ENCODE results near the gene CRMP1.
"Not testable (repeated sequence)": the region's sequence is repeated elsewhere in the genome, so short reads cannot be mapped to it uniquely, and the experiment has no call there.

Gene CRMP1

DNA sequence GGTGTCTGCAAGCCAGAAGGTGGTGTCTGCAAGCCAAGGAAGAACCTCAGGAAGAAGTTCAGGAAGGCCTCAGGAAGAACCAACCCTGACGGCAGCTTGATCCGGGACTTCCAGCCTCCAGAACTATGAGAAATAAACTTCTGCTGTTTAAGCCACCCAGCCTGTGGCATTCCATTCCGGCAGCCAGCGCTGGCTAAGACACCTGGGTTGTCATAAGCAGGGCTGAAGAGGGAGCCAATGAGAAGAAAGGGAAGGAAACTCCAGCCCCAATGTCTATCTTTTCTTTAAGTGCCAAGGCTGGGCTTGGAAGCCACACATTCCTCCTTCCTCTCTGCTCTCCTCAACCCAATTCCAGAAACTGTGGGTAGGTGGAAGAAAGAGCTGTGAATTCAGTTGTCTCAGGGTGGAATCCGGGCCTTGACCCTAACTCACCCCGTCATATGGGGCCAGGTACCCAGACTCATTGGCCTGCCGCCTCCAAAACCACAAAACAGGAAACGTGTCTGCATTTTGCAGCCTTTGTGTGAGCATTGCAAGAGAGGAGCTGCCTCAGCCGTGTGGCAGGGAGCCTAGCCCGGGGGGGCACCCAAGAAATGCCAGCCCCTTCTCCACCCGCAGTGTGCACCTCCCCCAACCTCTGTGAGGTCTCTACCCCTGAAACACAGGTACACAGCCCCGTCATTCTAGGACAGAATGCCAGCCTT is 26.8 kb downstream of the CRMP1 start:
- H3K4me3 ChIP-seq (ENCODE audit: control insufficient read depth, low read depth, low read length), result no peak overlapping the region
- no peak for TF ChIP-seq CTCF (conservative IDR thresholded peaks at IDR 0.05; ENCODE audit: control insufficient read depth, insufficient read depth, low read depth, low read length)
- no peak for DNase-seq (ENCODE audit: low read depth)

GRCh38 chr4:5863461-5864113 is 29.3 kb downstream of the CRMP1 start:
- peak; percentile 97 for DNase-seq (ENCODE audit: low read depth)
- H3K4me3 ChIP-seq (ENCODE audit: control insufficient read depth, low read depth, low read length), result no peak overlapping the region
- no peak for TF ChIP-seq CTCF (conservative IDR thresholded peaks at IDR 0.05; ENCODE audit: control insufficient read depth, insufficient read depth, low read depth, low read length)

GRCh38 chr4:5858020-5858769 is 34.7 kb downstream of the CRMP1 start:
- no peak overlapping the region for H3K4me3 ChIP-seq (ENCODE audit: control insufficient read depth, low read depth, low read length)

DNA sequence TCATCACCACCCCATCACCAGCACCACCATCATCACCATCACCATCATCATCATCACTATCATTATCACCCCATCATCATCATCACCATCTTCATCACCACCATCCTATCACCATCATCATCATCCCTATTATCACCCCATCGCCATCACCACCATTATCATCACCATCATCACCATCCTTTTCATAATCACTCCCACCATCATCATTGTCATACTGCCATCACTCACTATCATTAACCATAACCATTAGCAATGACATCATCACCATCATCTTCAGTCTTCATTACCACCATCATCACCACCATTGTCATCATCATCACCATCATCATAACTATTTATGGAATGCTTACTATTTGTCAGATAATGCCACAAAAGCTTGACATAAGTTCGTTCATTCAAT is 35.7 kb downstream of the CRMP1 start:
- DNase-seq (ENCODE audit: low read depth), result no peak
- no peak overlapping the region for H3K4me3 ChIP-seq (ENCODE audit: control insufficient read depth, low read depth, low read length)
- no peak for TF ChIP-seq CTCF (conservative IDR thresholded peaks at IDR 0.05; ENCODE audit: control insufficient read depth, insufficient read depth, low read depth, low read length)

More at GRCh38 chr4:5858020-5858769, 34.7 kb downstream of the CRMP1 start:
- TF ChIP-seq CTCF (conservative IDR thresholded peaks at IDR 0.05; ENCODE audit: control insufficient read depth, insufficient read depth, low read depth, low read length), result no peak
- no peak for DNase-seq (ENCODE audit: low read depth)

GRCh38 chr4:5856362-5856761 is 36.5 kb downstream of the CRMP1 start:
- not testable (repeated sequence) for DNase-seq (ENCODE audit: low read depth)

DNA sequence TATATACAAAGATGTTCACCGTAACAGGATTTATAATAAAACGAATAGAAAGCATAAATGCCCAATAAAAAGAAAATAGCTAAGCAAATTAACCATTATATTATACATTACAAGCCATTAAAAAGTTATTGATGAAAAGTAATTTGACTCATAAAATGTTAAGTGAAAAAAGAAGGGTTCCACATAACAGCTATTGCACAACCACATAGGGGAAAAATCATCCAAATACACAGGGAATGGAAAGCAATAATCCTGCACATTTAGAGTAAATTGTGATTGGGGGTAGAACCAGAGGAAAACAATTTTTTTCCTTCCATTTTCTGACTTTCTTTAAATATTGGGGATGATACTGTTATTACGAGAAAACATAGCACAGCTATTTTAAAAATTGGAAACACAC is 38.0 kb downstream of the CRMP1 start:
- no peak overlapping the region for H3K4me3 ChIP-seq (ENCODE audit: control insufficient read depth, low read depth, low read length)
- no peak for TF ChIP-seq CTCF (conservative IDR thresholded peaks at IDR 0.05; ENCODE audit: control insufficient read depth, insufficient read depth, low read depth, low read length)
- no peak for DNase-seq (ENCODE audit: low read depth)

More at GRCh38 chr4:5856362-5856761, 36.5 kb downstream of the CRMP1 start:
- not testable (repeated sequence) for H3K4me3 ChIP-seq (ENCODE audit: control insufficient read depth, low read depth, low read length)
